CD14-positive monocyte (primary cell): ENCODE data around the gene PLS3. TPM values are rescaled to one million over a fixed set of nuclear protein-coding genes. Genes with fewer than 3 reads are reported as not detected.

Experiments used
- DNase-seq, 3 donors: peaks; one replicate each; pipeline ENCODE4 v3.0.0-alpha.2; 2011 to 2022
- H2AFZ ChIP-seq: 2 replicates; pipeline ENCODE4 v1.6.0; 2012; ENCODE audit warnings: mild to moderate bottlenecking, low read depth, low read length, inconsistent platforms; ENCODE audit not compliant: insufficient read depth, poor library complexity, severe bottlenecking
- H3K27ac ChIP-seq, 2 donors: 1 replicate in 1 of 2; 2 replicates in 1 of 2; pipeline ENCODE4 v1.5.1; 2012 to 2013; ENCODE audit warnings: low read length in 2 of 2, control low read depth in 1 of 2, inconsistent platforms in 1 of 2, low read depth in 1 of 2, mild to moderate bottlenecking in 1 of 2
- H3K27me3 ChIP-seq, 2 donors: one replicate each; pipeline versions ENCODE4 v1.6.0 to v1.6.1; 2011 to 2013; ENCODE audit warnings: low read length in 2 of 2; ENCODE audit not compliant: control insufficient read depth in 2 of 2, insufficient read depth in 2 of 2
- H3K36me3 ChIP-seq, 2 donors: replicated peaks in 1 of 2; 1 replicate in 1 of 2; 2 replicates in 1 of 2; pipeline versions ENCODE4 v1.5.1 to v1.6.1; 2012 to 2013; ENCODE audit warnings: low read length in 2 of 2, control low read depth in 1 of 2, inconsistent platforms in 1 of 2, mild to moderate bottlenecking in 1 of 2; ENCODE audit not compliant: insufficient read depth in 2 of 2, control insufficient read depth in 1 of 2
- H3K4me1 ChIP-seq, 2 donors: 1 replicate in 1 of 2; 2 replicates in 1 of 2; pipeline versions ENCODE4 v1.5.1 to v1.6.1; 2012 to 2013; ENCODE audit warnings: low read length in 2 of 2, control low read depth in 1 of 2, inconsistent platforms in 1 of 2, mild to moderate bottlenecking in 1 of 2, moderate library complexity in 1 of 2; ENCODE audit not compliant: insufficient read depth in 2 of 2, control insufficient read depth in 1 of 2
- H3K4me2 ChIP-seq: replicated peaks from 2 replicates; pipeline ENCODE3; 2012; ENCODE audit warnings: low read length, moderate library complexity, mild to moderate bottlenecking; ENCODE audit not compliant: poor library complexity, severe bottlenecking; ENCODE audit errors: extremely low read depth
- H3K4me3 ChIP-seq, 3 experiments: fragments of 200-600 bp in 1 of 3; sonication (generic) in 1 of 3; replicated peaks in 1 of 3; 1 replicate in 2 of 3; 2 replicates in 1 of 3; pipeline ENCODE4 v1.5.1; 2011 to 2013; ENCODE audit warnings: low read length in 3 of 3, mild to moderate bottlenecking in 3 of 3, control low read depth in 2 of 3, low read depth in 2 of 3, inconsistent platforms in 1 of 3, moderate library complexity in 1 of 3
- H3K79me2 ChIP-seq: 2 replicates; pipeline ENCODE4 v1.6.0; 2012; ENCODE audit warnings: mild to moderate bottlenecking, control low read depth, inconsistent platforms, low read length, moderate library complexity; ENCODE audit not compliant: insufficient read depth
- H3K9ac ChIP-seq: 2 replicates; pipeline ENCODE4 v1.6.0; 2017; ENCODE audit warnings: low read length, mild to moderate bottlenecking; ENCODE audit not compliant: insufficient read depth, poor library complexity, severe bottlenecking
- H3K9me3 ChIP-seq, 2 donors: replicated peaks in 1 of 2; 1 replicate in 1 of 2; 2 replicates in 1 of 2; pipeline versions ENCODE4 v1.5.1 to v1.6.1; 2012 to 2013; ENCODE audit warnings: low read length in 2 of 2, control low read depth in 1 of 2; ENCODE audit not compliant: control insufficient read depth in 1 of 2, insufficient read depth in 1 of 2
- H4K20me1 ChIP-seq: 2 replicates; pipeline ENCODE4 v1.6.0; 2012; ENCODE audit warnings: mild to moderate bottlenecking, low read length, control low read depth, moderate library complexity; ENCODE audit not compliant: insufficient read depth
- H3K27ac Mint-ChIP-seq, 7 donors: one replicate each; pipeline ENCODE4 v1.8.0; 2020; ENCODE audit warnings: mild to moderate bottlenecking in 7 of 7, mixed read lengths in 7 of 7, moderate library complexity in 6 of 7, inconsistent platforms in 2 of 7
- H3K27me3 Mint-ChIP-seq, 3 donors: one replicate each; pipeline ENCODE4 v1.8.0; 2021 to 2022; ENCODE audit warnings: low read depth in 3 of 3, mild to moderate bottlenecking in 3 of 3, mixed read lengths in 3 of 3, moderate library complexity in 3 of 3, inconsistent platforms in 1 of 3
- H3K36me3 Mint-ChIP-seq, 2 donors: one replicate each; pipeline ENCODE4 v1.8.0; 2020; ENCODE audit warnings: mixed read lengths in 2 of 2, inconsistent platforms in 1 of 2, mild to moderate bottlenecking in 1 of 2
- H3K4me1 Mint-ChIP-seq: one replicate; pipeline ENCODE4 v1.8.0; 2020; ENCODE audit warnings: mild to moderate bottlenecking, mixed read lengths
- H3K4me3 Mint-ChIP-seq, 2 donors: one replicate each; pipeline ENCODE4 v1.8.0; 2020; ENCODE audit warnings: mild to moderate bottlenecking in 2 of 2, mixed read lengths in 2 of 2, moderate library complexity in 1 of 2
- H3K9me3 Mint-ChIP-seq, 7 donors: one replicate each; pipeline ENCODE4 v1.8.0; 2020 to 2022; ENCODE audit warnings: mixed read lengths in 7 of 7, mild to moderate bottlenecking in 6 of 7, moderate library complexity in 6 of 7, inconsistent platforms in 2 of 7
- WGBS: methylation state at CpG from one replicate; pipeline ENCODE4 v1.1.5; 2013; ENCODE audit warnings: missing lambda C conversion rate; ENCODE audit not compliant: insufficient coverage; 5-methylcytosine and 5-hydroxymethylcytosine counted together
- intact Hi-C, 2 donors: fragments of 100-400 bp; cut with micrococcal nuclease; formaldehyde crosslinking; loops; one replicate each; pipeline versions ENCODE4 v1.15.0 to v1.15.1; 2023
- polyA plus RNA-seq, 3 donors: library from polyadenylated mRNA; depleted of rRNA in 1 of 3; unstranded in 2 of 3; stranded (reverse) in 1 of 3; fragments of 300-500 nt in 2 of 3; fragments of >200 nt in 1 of 3; fragmentation: Illumina TruSeq in 2 of 3; gene quantifications; 1 replicate in 2 of 3; 2 replicates in 1 of 3; pipeline ENCODE4 v1.2.3, GENCODE V29; 2012 to 2021
- TF ChIP-seq, protein P1 (sequence below): fragments of 200-600 bp; IDR thresholded peaks from one replicate; pipeline ENCODE4 v1.8.0; 2022; ENCODE audit warnings: antibody characterized with exemption, mild to moderate bottlenecking

PLS3 gene
- polyA plus RNA-seq, 3 donors: 0.16 TPM; not detected in 2

- Histone ChIP-seq H3K27me3 (no peaks in the 10 kb centered on the region), H3K9ac (no peak overlapping the region), H3K4me1 (no peaks in the 10 kb centered on the region), H3K79me2 (no peaks in the 10 kb centered on the region), H3K9me3 (no peaks in the 10 kb centered on the region), H3K4me2 (no peak overlapping the region), H3K4me3 (no peak overlapping the region), H2AFZ (no peak overlapping the region), H4K20me1 (no peaks in the 10 kb centered on the region), H3K27ac (no peak overlapping the region), H3K36me3 (no peaks in the 10 kb centered on the region)
- H3K9me3 Mint-ChIP-seq: peaks cover 0 to 3% (median 0%) of the 10 kb centered on the region in 7 donors
- no peak overlapping the region for H3K27ac Mint-ChIP-seq
- no peak overlapping the region for H3K4me3 Mint-ChIP-seq
- no peak for DNase-seq
- intact Hi-C loops: no loop called here
- TF ChIP-seq, protein P1, sequence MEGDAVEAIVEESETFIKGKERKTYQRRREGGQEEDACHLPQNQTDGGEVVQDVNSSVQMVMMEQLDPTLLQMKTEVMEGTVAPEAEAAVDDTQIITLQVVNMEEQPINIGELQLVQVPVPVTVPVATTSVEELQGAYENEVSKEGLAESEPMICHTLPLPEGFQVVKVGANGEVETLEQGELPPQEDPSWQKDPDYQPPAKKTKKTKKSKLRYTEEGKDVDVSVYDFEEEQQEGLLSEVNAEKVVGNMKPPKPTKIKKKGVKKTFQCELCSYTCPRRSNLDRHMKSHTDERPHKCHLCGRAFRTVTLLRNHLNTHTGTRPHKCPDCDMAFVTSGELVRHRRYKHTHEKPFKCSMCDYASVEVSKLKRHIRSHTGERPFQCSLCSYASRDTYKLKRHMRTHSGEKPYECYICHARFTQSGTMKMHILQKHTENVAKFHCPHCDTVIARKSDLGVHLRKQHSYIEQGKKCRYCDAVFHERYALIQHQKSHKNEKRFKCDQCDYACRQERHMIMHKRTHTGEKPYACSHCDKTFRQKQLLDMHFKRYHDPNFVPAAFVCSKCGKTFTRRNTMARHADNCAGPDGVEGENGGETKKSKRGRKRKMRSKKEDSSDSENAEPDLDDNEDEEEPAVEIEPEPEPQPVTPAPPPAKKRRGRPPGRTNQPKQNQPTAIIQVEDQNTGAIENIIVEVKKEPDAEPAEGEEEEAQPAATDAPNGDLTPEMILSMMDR: no peak
- no peaks in the 10 kb centered on the region for H3K36me3 Mint-ChIP-seq
- WGBS: no CpG with 5 or more reads among the region's 2 CpGs
- H3K4me1 Mint-ChIP-seq: no peaks in the 10 kb centered on the region
- H3K27me3 Mint-ChIP-seq: peaks cover 0 to 7% (median 3%) of the 10 kb centered on the region in 3 donors
Measured at GRCh38 chrX:115547448-115547847, 13.5 kb upstream of the PLS3 start.

- no peak overlapping the region for H3K9ac ChIP-seq
- no peak overlapping the region for H2AFZ ChIP-seq
- no peaks in the 10 kb centered on the region for H4K20me1 ChIP-seq
- DNase-seq: no peak
- no peaks in the 10 kb centered on the region for H3K36me3 Mint-ChIP-seq
- H3K4me1 Mint-ChIP-seq: no peaks in the 10 kb centered on the region
- H3K79me2 ChIP-seq: no peaks in the 10 kb centered on the region
- peaks cover 0 to 3% (median 3%) of the 10 kb centered on the region in 3 donors for H3K27me3 Mint-ChIP-seq
- no peak overlapping the region for H3K27ac ChIP-seq
- H3K9me3 ChIP-seq: no peaks in the 10 kb centered on the region
- no peaks in the 10 kb centered on the region for H3K36me3 ChIP-seq
- no peaks in the 10 kb centered on the region for H3K4me1 ChIP-seq
- H3K9me3 Mint-ChIP-seq: peaks cover 0 to 3% (median 0%) of the 10 kb centered on the region in 7 donors
- WGBS: no CpG with 5 or more reads among the region's 3 CpGs
- H3K4me2 ChIP-seq: no peak overlapping the region
- H3K4me3 Mint-ChIP-seq: no peak overlapping the region
- TF ChIP-seq, protein P1: no peak
- H3K27me3 ChIP-seq: no peaks in the 10 kb centered on the region
- H3K27ac Mint-ChIP-seq: no peak overlapping the region
- H3K4me3 ChIP-seq: no peak overlapping the region
- intact Hi-C loops: no loop called here
Measured at GRCh38 chrX:115549008-115549407, 12.0 kb upstream of the PLS3 start.
